ENCODE data around the gene SAPCD2.
"Not testable (repeated sequence)": the region's sequence is repeated elsewhere in the genome, so short reads cannot be mapped to it uniquely, and the experiment has no call there.

SAPCD2 gene

GRCh38 chr9:137048655-137049543 is 21.5 kb downstream of the SAPCD2 start:
- no peak for DNase-seq (ENCODE audit: low read depth in 2 of 2)

- peak; percentile 55 to 56 for DNase-seq (ENCODE audit: low read depth in 2 of 2)
These were observed 24.1 kb downstream of the SAPCD2 start, which contains the start of gene NPDC1 for GRCh38 chr9:137046088-137046787. NPDC1 (minus strand) TSS chr9:137046177; CDS start chr9:137045989, 188 bp downstream.

GRCh38 chr9:137045294-137046087 is 24.9 kb downstream of the SAPCD2 start:
- no peak for DNase-seq (ENCODE audit: low read depth in 2 of 2)

- DNase-seq (ENCODE audit: low read depth in 2 of 2): no peak
These were observed 25.7 kb downstream of the SAPCD2 start for GRCh38 chr9:137044502-137045177.

- no peak for DNase-seq (ENCODE audit: low read depth in 2 of 2)
These were observed 26.3 kb downstream of the SAPCD2 start for GRCh38 chr9:137044037-137044436.

- DNase-seq (ENCODE audit: low read depth in 2 of 2): no peak
These were observed 27.3 kb downstream of the SAPCD2 start for GRCh38 chr9:137042751-137043727.

GRCh38 chr9:137041124-137041523 is 29.2 kb downstream of the SAPCD2 start:
- DNase-seq (ENCODE audit: low read depth in 2 of 2): no peak

GRCh38 chr9:137040568-137040967 is 29.8 kb downstream of the SAPCD2 start:
- no peak for DNase-seq (ENCODE audit: low read depth in 2 of 2)

- DNase-seq (ENCODE audit: low read depth in 2 of 2): no peak
These were observed 30.6 kb downstream of the SAPCD2 start for GRCh38 chr9:137039611-137040366.

GRCh38 chr9:137038916-137039315 is 31.4 kb downstream of the SAPCD2 start:
- no peak for DNase-seq (ENCODE audit: low read depth in 2 of 2)

- DNase-seq (ENCODE audit: low read depth in 2 of 2): no peak
These were observed 32.9 kb downstream of the SAPCD2 start for GRCh38 chr9:137037483-137037882.

GRCh38 chr9:137037035-137037434 is 33.3 kb downstream of the SAPCD2 start:
- DNase-seq (ENCODE audit: low read depth in 2 of 2): no peak

GRCh38 chr9:137035937-137036336 is 34.4 kb downstream of the SAPCD2 start:
- no peak for DNase-seq (ENCODE audit: low read depth in 2 of 2)

- DNase-seq (ENCODE audit: low read depth in 2 of 2): no peak
These were observed 34.9 kb downstream of the SAPCD2 start for GRCh38 chr9:137035507-137035834.

- peak; percentile 66 to 68 for DNase-seq (ENCODE audit: low read depth in 2 of 2)
These were observed 35.4 kb downstream of the SAPCD2 start for GRCh38 chr9:137034709-137035506.

- no peak for DNase-seq (ENCODE audit: low read depth in 2 of 2)
These were observed 36.2 kb downstream of the SAPCD2 start for GRCh38 chr9:137034039-137034708.

GRCh38 chr9:137033481-137033880 is 36.9 kb downstream of the SAPCD2 start:
- DNase-seq (ENCODE audit: low read depth in 2 of 2): not testable (repeated sequence)

- no peak for DNase-seq (ENCODE audit: low read depth in 2 of 2)
These were observed 37.5 kb downstream of the SAPCD2 start for GRCh38 chr9:137032858-137033257.

All from stimulated activated CD8-positive, alpha-beta memory T cell treated with anti-CD3 and anti-CD28 coated beads, Interleukin-15, amount 100 ng/mL, for 4 hours (primary cell).